Endometrial microvascular endothelial cells (primary cell): Measurements from ENCODE around the gene ZDHHC13. TPM values are rescaled to one million over a fixed set of nuclear protein-coding genes. Genes with fewer than 3 reads are reported as not detected.

ENCODE experiments used
- total RNA-seq: library from RNA; depleted of rRNA; stranded (reverse); fragments of >200 nt; gene quantifications from one replicate; pipeline ENCODE4 v1.2.3, GENCODE V29; 2015; ENCODE audit errors: inconsistent ontology term

Gene ZDHHC13
- total RNA-seq, 1 donor from 2014 or later = 119 TPM

Other genes with a start within 250 kb of the ZDHHC13 start
- gene MRGPRX1, start 177.8 kb upstream of the ZDHHC13 start, total RNA-seq = not detected
- gene MRGPRX2, start 56.5 kb upstream of the ZDHHC13 start, total RNA-seq = not detected
- not detected for gene CSRP3, start 84.8 kb downstream of the ZDHHC13 start, total RNA-seq
- 5.9 TPM for gene E2F8, start 123.8 kb downstream of the ZDHHC13 start, total RNA-seq